Fibroblast of skin of back (primary cell): ENCODE measurements around the gene PIGR. TPM values are rescaled to one million over a fixed set of nuclear protein-coding genes. Genes with fewer than 3 reads are reported as not detected.

ENCODE experiments used
- DNase-seq: peaks from one replicate; pipeline ENCODE4 v3.0.0-alpha.2; 2013
- polyA plus RNA-seq, 2 experiments: library from polyadenylated mRNA; unstranded; fragments of 120-200 nt; gene quantifications; one replicate each; pipeline ENCODE4 v1.2.1, GENCODE V29; 2013; ENCODE audit not compliant: insufficient read length in 2 of 2

PIGR gene
- polyA plus RNA-seq (2013, experiment 1 of 2; ENCODE audit: insufficient read length): not detected
- not detected for polyA plus RNA-seq (2013, experiment 2 of 2; ENCODE audit: insufficient read length)

DNA sequence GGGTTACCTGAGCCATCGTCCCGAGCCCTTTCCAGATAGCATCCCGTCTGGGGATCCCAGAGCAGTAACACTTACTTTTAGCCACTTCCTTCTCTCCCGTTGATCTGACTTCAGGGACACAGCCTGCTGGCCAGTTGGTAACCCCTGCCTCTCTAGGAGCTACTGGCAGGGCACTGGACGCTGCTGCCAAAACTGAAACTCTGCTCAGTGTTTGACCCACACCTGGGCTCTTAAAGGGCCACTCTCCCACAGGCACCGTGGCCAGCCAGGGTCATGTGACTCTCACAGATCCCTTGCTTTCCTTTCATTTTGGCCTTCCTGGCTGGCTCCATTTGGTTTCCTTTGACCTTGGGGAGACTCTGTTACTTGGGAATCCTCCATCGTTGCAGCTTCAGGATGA, at the start of gene PIGR:
PIGR (minus strand) TSS at position 206 of the 400 bp plus-strand sequence. CDS start 5,935 bp downstream, outside the sequence.
- no peak for DNase-seq

DNA sequence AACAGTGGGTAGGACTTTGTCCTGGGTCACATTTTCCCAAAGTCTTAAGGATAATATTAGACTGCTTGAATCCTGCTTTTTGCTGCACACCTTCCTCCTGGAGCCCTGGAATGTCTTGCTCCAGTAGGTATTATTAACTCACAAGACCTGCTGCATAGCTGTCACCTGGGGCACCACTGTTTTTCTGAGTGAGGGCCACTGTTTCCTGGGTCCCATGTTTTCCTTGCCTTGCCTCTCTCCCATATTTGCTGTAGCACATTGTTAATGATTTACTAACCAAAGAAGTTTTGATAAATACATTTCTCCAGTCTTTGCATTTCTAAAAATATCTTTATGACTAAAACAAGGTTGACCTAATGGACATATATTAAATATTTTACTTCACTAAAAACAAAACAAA, 46.5 kb upstream of the PIGR start:
- no peak for DNase-seq

DNA sequence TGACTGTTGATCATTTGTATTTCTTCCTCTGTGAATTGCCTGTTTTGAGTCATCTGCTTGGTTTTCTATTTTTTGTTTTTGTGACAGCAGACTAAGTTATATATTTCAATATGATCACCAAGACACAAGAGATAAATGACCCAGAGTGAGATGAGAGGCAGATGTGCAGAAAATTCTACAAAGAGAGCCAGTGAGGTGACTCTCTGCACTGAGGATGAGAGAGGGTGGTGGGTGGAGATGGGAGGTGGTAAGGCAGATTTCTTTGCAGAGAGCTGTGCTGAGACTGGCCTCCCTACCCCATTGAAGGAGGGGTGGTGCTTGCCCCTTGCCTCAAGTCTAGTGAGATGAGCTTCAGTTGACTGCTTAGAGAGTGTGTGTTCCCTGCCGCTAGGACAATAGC, 41.6 kb upstream of the PIGR start:
- DNase-seq: no peak

- no peak for DNase-seq
These were observed 40.6 kb upstream of the PIGR start for GRCh38 chr1:206986885-206987284.

GRCh38 chr1:206986402-206986801, 40.1 kb upstream of the PIGR start:
- DNase-seq: no peak

DNA sequence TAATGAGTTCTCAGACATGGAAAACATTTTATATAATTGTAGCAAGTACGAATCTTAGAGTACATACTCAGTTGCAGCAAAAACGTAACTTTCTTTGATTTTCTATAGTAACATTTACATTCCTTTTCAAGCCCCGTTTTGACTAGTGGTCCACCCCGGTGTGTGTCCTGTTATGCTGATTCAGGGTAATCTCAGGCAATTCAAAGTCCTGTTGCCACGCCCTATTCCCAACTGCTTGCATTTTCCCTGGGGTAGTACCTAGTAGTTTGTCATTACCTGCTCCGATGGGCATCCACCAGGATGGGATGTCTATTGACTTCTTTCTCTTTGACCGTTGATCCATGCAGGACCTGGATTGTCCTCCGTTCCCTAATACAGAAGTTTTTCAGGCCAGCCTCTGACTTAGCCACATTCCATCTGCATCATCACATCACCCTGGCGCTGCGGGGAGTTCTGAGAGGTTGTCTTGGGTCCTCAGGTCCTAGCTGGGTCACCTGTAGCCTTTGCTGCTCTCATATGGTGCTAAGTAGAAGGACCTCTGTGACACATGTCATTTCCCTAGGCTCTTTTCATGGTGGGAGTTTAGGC, 39.0 kb upstream of the PIGR start:
- no peak for DNase-seq

GRCh38 chr1:206982216-206982615, 36.0 kb upstream of the PIGR start:
- peak; percentile 37 for DNase-seq

DNA sequence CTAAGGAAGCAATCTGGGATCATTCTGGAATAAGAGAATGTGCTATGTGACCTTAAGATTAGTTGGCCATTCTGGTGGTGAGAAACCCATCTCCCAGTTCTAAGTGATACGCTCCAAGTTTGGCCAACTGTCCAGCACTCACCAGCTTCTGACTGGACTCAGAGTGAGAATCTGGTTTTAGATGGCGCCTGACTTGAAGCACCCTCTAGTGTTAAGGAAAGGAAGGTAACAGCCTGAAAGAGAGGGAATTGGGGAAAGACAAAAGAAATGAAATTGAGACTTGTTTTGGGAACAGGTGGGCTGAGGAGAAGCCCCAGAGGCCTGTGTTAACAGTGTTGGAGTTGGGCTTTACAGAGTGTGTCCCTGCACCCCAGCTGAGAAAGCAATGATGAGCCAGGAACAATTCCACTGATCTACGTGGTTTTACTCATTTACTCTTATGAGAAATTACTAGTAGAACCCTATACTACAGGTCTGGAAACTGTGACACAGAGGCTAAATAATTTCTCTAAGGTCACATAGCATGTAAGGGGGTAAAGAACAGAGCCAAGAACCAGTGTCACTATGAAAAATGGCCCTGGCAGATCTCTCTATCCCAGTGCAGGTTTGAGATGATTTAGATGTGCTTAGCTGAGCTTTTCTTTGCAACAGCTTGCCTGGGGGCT, 33.2 kb upstream of the PIGR start:
- peak; percentile 11 for DNase-seq

- no peak for DNase-seq
These were observed 32.0 kb upstream of the PIGR start for GRCh38 chr1:206978259-206978658.

DNA sequence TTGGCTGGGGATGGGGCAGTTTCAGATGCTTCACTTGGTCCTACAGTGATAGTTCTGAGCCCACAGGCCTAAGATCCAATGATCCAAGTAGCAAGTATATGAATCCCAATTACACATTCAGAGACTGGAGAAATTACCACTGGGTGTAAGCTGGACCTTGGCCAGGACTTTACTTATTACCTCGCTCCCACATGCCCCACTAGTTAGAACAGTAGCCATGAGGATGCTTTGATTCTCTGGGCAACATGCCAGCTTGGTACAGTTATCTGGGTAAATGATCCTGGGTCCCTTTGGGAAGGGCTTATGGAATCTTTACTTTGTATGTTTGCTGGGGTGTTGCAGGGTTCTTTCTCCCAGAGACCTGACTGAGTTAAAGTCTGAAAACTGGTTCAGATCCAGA, 29.0 kb upstream of the PIGR start:
- no peak for DNase-seq

DNA sequence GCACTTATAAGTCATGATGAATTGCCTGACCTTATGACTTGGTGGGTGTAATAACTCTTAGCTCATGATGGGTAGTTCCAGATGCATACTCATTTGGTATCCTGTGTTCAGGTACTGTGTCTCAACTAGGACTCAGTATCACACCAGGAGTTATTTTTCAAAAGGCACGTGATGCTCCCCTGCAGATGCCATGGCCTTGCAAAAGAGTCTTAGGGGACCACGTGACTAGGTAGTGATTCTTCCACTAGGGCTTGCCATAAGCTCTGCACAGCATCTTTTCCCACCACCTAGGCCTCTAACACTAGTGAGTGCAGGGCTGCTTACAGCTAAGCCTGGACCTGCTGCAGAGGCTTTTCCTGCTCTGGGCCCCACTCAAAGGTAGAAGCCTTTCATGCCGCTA, 27.9 kb upstream of the PIGR start:
- DNase-seq: no peak

DNA sequence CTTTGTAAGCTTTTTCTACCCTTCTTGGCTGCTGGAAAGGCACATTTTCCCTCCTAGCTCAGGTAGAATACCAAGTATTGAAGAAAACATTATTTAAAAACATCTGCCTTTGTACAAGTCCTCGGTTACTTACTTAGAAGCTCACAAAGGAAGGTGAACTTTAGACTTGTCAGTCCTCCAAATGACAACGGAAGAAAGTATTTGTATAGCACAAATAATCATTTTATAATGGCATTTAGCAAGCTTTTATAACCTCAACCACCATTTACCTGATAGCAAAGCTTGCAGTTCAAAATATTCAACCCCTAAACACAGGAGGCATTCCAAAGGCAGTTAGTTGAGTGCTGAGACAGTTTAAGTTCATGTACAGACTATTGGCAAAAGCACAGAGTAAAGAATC, 26.5 kb upstream of the PIGR start:
- DNase-seq: no peak

- no peak for DNase-seq
These were observed 24.9 kb upstream of the PIGR start for GRCh38 chr1:206971029-206971655.

DNA sequence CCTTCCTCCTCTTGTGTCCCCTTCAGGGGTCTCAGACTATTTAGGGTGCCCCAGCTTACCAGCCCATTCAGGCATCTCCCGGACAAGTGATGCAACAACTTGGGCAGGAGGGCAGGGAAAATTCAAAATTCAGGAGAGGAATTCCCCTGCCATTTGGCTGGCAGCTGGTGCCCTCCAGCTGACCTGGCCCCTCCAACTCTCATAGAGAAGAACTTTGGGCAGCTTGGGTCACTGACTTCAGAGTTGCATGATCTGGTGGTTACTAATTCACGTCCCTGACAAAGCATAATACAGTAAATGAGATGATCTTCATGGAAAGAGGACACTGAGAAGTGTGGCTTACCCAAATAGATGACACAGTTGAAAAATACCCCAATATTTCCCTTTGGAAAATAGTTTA, 24.2 kb upstream of the PIGR start, which contains the start of gene FCAMR:
FCAMR (minus strand) TSS at position 15 of the 400 bp plus-strand sequence. CDS start 335 bp downstream, outside the sequence.
- no peak for DNase-seq

- DNase-seq: no peak
These were observed 22.8 kb upstream of the PIGR start for GRCh38 chr1:206969090-206969489.

DNA sequence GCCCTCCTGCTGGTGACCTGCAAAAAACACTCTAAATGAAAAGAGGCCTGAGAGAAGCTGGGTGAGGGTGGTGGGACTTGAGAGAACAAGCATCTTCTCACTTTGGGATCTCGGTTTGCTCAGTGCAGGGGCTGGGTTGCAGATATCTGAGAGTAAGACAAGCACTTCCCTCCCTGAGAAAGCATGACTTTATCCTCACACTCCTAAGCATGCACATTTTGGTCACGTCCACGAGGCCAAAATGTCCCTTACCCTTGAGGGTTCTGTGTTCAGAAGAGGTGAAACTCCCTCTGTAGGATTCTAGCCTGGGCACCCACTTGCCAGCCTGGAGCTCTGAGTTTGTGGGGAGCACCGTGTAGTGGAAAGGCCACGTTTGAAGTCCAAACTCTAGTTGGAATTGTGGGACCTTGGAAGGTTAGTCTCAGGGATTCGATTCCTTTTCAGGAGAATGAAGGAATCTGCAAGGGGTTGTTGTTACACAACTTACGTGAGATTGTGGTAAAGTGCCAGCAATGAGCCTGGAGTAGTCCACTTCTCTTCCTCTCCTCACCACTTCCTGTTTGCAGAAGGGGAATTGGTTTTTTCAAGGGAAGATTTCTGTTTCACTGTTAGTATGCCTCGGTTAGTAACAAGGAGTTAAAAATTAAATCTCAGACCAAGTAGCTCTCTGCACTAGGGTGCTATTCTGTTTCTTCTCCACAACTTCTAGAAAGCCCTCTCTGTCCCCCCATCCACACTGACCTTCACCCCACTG, 21.0 kb upstream of the PIGR start:
- DNase-seq: peak; percentile 8

DNA sequence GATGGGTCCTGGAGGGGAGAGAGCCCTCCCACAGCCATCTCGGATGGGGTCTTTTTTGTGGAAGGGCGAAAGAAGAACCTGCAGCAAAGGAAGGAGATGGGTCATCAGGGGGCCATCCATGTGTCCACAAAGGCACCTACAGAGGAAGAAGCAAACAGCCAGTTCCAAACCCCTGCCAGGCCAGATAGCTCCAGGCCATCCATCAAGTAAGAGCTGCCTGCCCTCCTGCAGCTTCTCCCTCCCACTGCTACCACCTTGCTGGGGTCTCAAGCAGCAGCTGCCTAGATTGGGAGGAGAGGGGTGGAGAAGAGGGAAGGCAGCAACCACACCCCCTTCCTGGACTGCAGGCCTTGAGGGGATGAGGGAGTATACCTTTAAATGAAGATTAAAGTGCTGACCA, 19.5 kb upstream of the PIGR start:
- DNase-seq: no peak

DNA sequence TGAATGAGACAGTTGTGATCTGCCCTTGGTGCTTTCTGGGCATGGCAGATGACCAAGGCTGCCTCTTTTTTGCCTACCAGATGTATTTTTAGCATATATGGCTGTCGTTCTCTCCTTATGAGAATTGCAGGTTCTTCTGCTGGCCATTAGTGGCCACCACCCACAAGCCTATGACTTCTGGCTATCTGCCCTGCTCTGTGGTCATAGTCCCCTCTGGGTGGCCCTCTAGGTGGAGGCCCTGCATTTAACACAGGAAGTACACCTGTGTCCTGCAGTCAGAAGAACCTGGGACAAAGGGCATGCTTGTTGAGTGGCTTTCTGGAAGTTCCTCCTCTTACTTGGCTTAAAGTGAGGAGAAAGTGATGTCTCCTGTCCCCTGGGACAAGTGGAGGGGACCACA, 17.5 kb upstream of the PIGR start:
- DNase-seq: no peak

DNA sequence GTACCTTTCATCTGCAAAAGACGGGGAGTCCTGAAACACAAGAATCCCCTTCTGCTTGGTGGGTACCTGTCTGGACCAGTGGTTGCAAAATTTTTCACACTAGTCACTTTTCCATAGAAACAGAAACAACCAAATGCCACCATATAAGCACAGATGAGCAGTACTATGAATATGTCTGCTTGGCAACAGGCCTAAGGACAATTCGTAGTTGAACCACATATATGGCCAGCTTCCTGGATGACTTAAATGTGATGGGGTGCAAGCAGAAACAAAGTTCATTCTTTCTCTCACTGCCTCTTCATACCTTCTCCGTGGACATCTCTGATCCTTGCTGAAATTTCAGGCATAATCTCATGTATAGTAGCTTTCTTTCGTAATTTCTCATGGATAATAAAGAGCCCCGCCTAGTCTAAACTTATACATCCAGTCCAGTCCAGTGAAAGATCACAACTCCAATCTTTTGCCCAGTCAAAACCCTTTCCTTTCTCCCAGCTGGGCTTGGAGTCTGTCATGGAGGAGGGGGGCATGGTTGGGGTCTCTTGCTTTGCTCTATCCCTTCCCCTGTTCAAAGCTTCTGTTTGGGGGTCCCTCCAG, 16.9 kb upstream of the PIGR start:
- peak; percentile 16 for DNase-seq

DNA sequence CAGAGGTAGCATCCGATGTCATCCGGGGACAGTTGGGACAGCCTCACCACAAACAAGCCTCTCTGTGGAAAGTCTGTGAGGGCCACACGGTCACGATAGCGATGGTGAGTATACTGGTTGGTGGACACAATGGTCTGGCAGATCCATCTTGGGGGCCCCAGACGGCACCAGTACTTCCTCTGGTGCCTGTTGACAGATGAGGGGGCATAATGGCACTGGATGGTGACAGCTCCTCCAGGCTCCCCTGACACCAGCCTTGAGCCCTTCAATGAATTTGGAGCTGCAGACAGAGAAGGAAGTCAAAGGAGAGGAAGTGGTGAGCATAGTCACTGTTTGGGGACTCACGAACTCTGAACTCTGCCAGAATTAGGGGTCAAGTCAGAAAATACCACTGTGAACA, 16.0 kb upstream of the PIGR start:
- DNase-seq: no peak

DNA sequence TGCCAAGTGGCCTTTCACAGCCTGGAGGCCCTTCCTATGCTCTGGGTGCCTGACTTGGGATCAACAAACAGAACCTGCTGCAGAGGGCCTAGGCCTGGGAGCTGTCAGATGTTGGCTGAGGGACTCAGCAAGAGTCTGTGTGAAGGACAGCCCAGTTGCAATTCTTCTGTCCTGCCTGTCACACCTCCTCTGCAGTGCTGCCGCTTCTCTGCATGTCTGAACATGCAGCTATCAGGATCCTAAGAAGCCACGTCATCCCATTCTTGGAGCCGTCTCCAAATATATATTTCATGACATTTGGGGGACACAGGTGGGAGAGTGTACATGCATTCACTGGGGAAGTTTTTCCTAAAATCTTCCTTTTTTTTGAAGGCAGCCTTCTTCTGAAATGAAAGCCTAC, 15.4 kb upstream of the PIGR start:
- DNase-seq: no peak

DNA sequence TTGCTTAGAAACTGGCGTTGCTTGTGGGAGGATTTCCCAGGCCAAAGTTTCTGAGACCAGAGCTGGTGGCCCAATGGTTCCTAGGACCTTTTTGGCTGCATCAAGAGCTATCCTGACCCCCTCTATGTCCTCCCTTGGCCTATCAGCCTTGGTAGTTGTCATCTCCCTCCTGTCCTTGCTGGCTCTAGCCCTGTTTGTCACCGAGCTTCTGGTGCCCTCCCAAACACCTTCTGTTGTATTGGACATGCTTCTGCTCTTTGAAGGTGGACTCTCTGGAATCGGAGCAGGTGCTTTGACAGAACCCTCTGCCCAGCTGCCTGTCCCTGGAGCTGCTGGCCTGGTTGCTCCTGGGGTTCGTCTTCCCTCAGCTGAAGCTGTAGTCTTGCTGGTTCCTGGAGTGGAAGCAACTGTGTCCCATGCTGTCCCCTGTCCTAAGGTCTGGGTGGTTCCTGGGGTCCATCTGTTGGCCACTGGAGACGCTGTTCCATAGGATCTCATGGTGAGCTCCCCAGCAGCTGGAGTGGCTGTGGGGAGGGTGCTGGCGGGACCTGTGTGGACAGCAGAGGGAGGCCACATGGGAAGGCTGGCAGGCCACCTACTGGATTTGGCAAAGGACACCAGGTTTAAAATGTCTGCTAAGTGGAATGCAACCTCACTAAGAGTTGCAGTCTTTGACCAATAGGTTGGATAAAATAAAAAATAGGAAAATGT, 14.6 kb upstream of the PIGR start:
- DNase-seq: no peak
